Urothelium cell line (cell line): ENCODE measurements around the gene DKK3.
A peak's percentile ranks its signal among the peaks of the same experiment; 100 is the strongest.

Experiments used
- DNase-seq: peaks from one replicate; pipeline ENCODE4 v3.0.0; 2011; ENCODE audit warnings: low spot score, mixed read lengths
- FAIRE-seq: peaks from 2 replicates; lab custom pipeline; 2011; peaks lifted over from hg19 to GRCh38; lab: Jason Lieb, UNC

The DKK3 gene

DNA sequence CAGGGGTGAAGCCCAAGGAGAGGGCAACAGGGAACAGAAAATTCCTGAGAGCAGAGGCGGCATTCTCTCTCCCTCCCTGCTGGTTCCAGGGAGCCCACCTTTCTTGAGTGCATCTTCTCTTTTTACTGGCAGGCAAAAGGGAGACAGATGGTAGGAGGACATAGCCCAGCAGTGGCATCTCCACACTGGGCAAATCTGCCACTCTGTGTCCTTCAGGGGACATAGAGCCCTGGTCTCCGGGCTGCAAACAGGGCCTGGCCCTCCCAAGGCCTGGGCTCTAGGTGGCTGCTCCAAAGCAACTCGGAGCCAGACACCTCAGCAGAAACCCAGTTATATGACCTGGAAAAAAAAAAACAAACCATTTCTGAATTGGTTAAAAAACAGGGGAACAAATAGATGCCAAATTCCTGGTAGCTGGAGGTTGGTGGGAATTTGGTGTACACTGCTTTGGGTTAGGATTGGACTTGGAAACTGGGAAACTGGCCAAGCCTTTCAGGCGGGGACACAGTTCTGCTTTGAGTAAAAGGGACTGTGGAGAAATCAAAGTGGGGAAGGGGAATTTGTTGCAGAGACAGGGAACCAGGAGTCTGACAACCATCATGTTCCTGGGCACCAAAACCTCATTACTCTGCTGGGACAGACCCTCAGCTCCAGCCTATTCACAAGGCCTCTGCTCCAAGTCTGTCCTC is 23.6 kb upstream of the DKK3 start:
- FAIRE-seq (no peak), DNase-seq (no peak)

DNA sequence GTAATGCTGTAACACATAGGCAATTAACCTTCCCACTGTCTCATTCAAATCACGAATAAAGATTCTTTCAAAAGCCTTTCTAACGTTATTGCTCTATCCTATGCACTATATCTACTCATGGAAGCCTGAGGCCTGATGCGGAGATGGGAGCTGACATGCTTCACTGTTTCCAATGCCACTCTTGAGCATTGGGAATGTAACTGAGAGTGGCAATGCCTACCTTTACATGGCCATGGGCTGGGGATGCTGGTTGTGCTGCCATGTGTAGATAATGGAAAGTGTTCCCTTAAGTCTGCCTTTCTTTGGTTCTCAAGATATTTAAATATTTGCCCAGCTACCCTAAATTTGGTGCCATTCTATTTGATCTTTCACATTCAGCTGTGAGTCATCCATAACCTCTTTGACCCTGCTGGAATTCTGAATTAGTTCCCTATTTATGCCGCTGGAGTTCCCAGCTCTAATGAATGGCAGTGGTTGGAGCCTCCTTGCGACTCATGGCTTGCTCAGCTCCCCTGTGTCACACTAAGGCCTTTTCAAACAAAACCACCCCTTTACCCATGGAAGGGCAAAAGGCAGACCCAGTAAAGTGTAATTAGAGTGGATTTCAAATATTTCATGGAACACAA is 21.4 kb upstream of the DKK3 start:
- no peak for FAIRE-seq

DNA sequence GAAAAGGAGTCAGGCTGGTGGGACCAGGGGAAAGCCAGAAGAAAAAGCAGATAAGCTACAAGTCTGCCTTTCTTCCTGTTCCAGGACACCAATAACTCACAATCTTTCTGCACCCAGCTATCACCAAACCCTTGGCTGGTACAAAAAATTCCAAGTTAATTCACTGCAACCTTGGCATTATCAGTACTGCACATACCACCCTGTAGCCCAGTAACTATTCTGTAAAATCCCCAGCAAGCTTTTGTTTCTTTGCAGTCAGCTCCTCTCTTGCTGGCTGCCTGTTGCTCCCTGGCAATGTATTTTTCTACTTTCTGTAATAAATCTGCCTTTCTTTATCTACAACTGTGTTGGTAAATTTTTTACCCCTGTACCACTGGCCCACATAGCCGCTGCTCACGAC is 20.7 kb upstream of the DKK3 start:
- DNase-seq = no peak
- no peak for FAIRE-seq

More for the DNA sequence above, 21.4 kb upstream of the DKK3 start:
- peak; percentile 44 for DNase-seq

DNA sequence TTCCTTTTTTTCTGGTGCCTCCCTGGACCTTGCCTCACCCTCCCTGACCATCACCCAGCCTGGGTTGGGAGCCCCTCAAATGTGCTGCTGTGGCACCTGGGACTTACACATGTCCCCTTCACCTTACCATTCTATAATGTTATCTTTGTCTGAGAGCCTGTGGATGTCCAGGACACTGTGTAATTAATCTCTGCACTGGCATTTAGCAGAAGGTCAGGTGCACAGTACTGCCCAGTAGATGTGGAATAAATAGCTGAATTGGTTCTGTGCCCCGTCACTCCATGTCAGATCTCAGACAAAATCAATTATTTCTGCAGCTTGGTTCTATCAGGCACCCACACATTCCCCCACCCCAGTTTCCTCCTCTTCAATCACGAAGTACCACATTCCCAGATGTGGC is 19.9 kb upstream of the DKK3 start:
- DNase-seq (no peak), FAIRE-seq (no peak)

GRCh38 chr11:12026331-12027211 is 18.1 kb upstream of the DKK3 start:
- DNase-seq (no peak), FAIRE-seq (no peak)

- no peak for DNase-seq
- FAIRE-seq = no peak
Observed at GRCh38 chr11:12024254-12024926, 16.0 kb upstream of the DKK3 start.

DNA sequence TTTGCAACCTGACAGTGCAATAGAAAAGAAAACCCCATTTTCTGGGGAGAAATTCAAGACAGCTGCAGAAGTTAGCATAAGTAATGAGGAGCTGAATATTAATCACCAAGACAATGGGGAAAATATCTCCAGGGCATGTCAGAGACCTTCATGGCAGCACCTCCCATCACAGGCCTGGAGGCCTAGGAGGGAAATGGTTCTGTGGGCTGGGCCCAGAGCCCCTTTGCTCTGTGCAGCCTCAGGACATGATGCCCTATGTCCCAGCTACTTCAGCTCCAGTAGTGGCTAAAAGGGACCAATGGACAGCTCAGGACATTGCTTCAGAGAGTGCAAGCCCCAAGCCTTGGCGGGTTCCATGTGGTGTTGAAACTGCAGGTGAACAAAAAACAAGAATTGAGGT is 14.6 kb upstream of the DKK3 start:
- no peak for DNase-seq
- FAIRE-seq = no peak

DNA sequence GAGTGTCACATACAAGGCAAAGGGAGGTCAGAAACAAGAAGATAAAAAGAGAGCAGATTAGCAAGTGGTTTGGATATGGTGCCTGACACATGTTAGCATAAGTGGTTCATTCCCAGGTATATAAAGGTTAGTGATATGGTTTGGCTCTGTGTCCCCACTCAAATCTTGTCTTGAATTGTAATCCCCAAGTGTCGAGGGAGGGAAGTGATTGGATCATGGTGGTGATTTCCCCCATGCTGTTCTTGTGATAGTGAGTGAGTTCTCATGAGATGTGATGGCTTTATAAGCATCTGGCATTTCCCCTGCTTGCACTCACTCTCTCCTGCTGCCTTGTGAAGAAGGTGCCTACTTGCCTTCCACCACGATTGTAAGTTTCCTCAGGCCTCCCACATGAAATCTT is 12.1 kb upstream of the DKK3 start:
- FAIRE-seq (no peak), DNase-seq (no peak)

- FAIRE-seq (no peak), DNase-seq (no peak)
Observed at GRCh38 chr11:12019866-12020416, 11.5 kb upstream of the DKK3 start.

GRCh38 chr11:12019337-12019736 is 10.9 kb upstream of the DKK3 start:
- no peak for FAIRE-seq
- DNase-seq = no peak

DNA sequence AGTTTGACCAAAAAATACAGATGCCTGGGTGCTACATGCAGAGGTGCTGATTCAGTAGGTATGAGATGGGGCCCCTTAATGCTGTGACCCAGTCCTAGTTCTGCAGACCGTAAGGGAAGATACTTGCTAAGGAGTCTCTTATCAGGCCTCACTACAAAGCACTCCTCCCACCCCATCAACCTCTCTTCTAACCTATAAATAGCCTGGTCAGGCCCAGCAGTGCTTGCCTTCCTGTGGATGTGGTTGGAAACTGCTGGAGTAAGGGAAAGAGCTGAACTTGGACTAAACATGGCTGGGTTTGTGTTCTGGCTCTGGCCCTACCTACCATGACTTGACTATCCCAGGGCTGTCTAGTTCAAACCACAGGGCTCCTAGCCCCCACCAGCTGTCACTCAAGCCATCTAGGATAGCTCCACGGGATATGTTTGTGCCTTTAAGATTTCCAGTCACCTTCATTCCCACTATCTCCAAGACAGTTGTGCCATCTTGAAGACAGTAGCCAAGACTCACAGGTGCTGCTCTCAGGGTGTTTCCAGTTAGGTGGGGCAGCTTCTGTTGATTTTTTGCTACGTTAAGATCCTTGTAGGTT is 9.5 kb upstream of the DKK3 start:
- FAIRE-seq (no peak), DNase-seq (no peak)

- FAIRE-seq = no peak
Observed at GRCh38 chr11:12017243-12017678, 8.8 kb upstream of the DKK3 start.

DNA sequence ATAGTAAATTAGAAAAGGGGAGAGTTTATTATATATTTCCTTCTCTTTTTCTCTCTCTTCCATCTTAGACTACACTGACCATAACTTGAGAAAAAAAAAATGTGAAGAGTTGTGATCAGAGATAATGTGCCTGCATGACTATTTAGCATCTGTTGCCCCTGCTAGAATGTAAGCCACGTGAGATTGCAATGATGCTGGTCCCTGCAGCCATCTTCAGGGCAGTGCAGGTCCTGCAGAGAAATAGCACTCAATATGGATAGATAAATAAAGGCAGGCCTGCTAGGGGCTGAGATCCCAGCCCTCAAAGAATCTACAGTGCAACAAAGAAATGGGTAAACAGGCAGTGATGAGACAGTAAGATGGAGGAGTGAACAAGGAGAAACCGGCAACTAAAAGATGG is 7.8 kb upstream of the DKK3 start:
- no peak for FAIRE-seq
- DNase-seq = no peak

More at GRCh38 chr11:12017243-12017678, 8.8 kb upstream of the DKK3 start:
- no peak for DNase-seq

- DNase-seq (no peak), FAIRE-seq (no peak)
Observed at GRCh38 chr11:12015486-12015885, 7.1 kb upstream of the DKK3 start.

DNA sequence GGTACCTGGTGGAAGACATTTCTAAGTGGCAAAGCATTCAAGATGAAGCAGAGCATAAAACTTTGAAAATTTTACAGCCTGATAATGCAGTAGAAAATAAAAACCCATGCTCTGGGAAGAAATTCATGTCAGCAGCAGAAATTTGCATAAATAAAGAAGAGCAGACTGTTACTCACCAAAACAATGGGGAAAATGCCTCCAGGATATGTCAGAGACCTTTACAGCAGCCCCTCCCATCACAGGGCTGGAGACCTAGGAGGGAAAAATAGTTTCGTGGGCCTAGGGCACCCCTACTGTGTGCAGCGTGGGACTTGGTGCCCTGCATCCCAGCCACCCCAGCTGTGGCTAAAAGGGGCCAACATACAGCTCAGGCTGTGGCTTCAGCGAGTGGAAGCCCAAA is 5.4 kb upstream of the DKK3 start:
- no peak for FAIRE-seq
- DNase-seq = no peak

- FAIRE-seq = no peak
- DNase-seq = no peak
Observed at GRCh38 chr11:12009617-12010321, 1.3 kb upstream of the DKK3 start.

DNA sequence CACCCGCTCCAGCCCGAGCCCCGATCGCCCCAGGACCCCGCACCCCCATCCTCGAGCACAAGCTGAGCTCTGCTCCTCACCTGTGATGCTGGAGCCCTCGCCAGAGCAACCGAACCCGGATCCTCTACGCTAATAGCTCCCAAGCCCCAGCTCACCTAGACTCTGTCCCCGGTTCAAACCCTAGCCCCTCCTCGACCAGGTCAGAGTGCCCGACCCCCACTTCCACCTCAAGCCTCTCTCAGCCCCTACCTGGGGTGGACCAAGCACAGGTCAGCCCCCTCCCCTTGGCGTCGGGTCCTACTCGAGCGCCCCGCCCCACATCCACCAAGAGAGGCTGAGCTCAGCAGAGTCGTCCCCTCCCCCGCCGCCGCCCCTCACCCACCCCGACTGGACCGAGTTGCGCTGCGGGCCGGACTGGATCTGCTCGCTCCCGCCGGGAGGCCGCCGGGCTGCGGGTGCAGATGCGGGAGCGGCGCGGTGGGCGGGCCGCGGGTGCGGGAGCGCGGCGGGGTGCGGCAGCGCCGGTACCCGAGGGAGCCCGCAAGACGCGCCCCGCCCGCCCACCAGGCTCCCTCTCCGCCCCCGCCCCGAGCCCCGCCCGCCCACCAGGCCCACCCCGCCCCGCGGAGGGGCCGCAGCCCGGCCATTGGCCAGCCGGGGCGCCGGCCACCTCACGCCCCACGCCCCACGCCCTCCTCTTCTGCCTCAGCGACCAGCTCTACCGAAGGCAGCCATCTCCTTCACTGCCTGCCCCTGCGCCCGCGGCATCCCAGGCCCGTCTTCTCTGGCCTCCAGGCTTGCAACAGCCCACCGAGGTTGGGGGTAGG is 577 bp upstream of the DKK3 start:
- FAIRE-seq = peak; percentile 88
- peak; percentile 95 for DNase-seq

- DNase-seq (no peak), FAIRE-seq (no peak)
Observed at GRCh38 chr11:12007230-12007593, 1.2 kb downstream of the DKK3 start.
